ENCODE results near the gene ZNF14.
"Not testable (repeated sequence)": the region's sequence is repeated elsewhere in the genome, so short reads cannot be mapped to it uniquely, and the experiment has no call there.

ZNF14 gene

DNA sequence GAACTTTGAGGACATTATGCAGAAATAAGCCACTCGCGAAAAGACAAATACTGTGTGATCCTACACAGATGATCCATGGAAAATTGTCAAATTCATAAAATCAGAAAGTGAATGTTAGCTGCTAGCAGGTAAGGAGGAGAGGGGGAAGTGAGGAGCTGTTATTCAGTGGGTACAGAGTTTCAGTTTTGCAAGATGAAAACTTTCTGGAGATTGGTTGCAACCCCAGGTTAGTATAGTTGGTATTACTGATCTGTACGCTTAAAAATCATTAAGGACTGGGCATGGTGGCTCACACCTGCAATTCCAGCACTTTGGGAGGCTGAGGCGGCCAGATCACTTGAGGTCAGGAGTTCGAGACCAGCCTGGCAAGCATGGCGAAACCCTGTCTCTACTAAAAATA, 46.3 kb downstream of the ZNF14 start:
- DNase-seq = no peak

DNA sequence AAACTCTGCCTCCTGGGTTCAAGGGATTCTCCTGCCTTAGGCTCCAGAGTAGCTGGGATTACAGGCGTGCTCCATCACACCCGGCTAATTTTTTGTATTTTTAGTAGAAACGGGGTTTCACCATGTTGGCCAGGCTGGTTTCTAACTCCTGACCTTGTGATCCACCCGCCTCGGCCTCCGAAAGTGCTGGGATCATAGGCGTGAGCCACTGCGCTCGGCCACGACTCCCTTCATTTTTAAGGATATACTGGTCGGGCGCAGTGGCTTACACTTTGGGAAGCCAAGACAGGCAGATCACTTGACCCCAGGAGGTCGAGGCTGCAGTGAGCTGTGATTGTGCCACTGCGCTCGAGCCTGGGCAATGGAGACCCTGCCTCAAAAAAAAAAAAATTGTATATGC, 46.8 kb downstream of the ZNF14 start:
- not testable (repeated sequence) for DNase-seq

DNA sequence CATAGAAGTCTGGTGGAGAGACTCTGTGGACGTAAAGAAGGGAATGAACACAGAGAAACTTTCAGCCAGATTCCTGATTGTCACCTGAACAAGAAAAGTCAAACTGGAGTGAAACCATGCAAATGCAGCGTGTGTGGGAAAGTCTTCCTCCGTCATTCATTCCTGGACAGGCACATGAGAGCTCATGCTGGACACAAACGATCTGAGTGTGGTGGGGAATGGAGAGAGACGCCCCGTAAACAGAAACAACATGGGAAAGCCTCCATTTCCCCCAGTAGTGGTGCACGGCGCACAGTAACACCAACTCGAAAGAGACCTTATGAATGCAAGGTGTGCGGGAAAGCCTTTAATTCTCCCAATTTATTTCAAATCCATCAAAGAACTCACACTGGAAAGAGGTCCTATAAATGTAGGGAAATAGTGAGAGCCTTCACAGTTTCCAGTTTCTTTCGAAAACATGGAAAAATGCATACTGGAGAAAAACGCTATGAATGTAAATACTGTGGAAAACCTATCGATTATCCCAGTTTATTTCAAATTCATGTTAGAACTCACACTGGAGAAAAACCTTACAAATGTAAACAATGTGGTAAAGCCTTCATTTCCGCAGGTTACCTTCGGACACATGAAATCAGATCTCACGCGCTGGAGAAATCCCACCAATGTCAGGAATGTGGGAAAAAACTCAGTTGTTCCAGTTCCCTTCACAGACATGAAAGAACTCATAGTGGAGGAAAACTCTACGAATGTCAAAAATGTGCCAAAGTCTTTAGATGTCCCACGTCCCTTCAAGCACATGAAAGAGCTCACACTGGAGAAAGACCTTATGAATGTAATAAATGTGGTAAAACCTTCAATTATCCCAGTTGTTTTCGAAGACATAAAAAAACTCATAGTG, 53.5 kb downstream of the ZNF14 start:
- DNase-seq = no peak

DNA sequence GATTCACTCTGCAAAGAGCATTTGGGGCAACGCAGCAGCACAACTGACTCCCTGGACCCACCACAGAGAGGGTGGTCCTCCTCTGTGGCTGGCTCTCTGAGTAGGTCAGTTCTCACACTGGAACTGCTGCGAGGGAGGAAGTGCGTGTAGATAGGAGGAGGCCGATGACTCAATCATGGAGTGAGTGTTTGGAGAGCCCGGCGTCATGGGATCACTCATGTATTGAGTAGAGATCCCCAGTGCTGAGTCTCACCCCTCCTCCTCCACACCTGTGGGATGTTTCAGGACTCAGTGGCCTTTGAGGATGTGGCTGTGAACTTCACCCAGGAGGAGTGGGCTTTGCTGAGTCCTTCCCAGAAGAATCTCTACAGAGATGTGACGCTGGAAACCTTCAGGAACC, 55.3 kb downstream of the ZNF14 start:
- DNase-seq = no peak

DNA sequence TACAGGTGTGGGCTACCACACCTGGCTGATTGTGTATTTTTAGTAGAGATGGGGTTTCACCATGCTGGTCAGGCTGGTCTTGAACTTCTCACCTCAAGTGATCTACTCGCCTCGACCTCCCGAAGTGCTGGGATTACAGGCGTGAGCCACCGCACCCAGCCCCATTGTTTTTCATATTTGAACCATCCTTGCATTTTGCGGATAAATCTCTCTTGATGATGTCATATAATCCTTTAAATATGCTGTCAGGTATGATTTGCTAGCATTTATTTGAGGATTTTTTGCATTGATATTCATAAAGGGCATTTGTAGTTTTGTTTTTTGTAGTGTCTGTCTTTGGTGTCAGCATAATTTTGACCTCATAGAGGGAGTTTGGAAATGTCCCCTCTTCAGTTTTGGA, 58.6 kb downstream of the ZNF14 start:
- no peak for DNase-seq

DNA sequence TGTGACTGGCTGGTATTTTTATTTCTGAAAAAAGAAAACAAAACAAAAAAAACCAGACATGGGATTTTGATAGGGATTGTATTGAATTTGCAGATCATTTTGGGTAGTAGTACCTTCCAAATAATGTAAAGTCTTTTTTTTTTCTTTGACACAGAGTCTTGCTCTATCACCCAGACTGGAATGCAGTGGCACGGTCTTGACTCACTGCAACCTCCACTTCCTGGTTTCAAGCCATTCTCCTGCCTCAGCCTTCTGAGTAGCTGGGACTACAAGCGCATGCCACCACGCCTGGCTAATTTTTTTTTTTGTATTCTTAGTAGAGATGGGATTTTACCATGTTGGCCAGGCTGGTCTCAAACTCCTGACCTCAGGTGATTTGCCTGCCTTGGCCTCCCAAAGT, 60.1 kb downstream of the ZNF14 start:
- no peak for DNase-seq

DNA sequence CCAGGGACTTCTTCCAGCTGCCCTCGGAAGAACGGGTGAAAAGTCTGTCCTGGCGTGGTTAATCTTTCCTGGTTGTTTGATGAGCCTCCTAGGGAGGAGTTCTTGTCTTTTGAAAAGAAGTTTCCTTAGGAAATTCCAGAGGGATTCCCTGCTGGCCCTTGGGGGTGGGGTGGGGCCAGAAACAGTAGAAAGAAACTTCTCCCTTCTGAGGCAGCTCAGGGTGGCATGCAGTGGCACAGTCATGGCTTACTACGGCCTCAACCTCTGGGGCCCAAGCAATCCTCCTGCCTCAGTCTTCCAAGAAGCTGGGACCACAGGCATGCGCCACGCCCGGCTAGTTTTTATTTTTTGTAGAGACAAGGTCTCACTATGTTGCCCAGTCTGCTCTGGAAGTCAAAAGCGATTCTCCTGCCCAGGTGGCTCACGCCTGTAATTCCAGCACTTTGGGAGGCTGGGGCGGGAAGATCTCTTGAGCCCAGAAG, 62.8 kb downstream of the ZNF14 start:
- peak; percentile 37 for DNase-seq

DNA sequence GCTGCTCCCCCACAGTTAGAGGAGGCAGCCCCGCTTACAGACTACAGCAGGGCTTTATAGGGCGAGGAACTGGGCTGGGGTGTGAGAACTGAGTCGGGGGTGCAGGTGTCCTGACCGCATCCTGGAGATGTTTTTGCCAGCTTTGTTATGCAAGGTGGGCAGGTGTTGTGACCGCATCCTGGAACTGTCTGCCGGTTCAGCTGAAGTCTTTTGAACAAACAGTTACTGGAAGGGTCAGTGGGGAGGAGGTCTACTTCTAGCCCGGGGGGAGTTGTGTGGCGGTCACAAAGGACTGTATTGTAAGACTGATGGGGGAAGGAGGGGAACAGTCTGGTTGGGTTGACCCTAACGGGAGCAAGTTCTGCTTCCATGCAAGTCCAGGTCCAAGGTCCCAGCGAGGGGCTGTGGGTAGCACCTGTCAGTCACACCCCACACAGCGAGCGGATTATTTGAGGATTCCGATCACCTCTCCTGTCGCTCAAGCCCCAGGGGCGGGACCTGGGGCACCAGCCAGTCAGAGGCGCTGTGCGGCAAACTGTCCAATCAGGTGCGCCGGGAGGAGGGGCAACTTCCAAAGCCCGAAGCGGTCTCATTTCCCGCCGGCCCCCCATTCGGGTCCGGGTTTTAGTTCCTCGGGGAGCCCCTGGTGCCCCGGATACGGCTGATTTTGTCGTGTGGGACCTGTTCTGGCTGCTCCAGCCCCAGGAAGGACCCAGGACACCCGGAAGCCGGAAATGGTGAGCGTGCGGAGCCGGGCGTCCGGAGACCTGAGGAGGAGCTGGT, 64.5 kb downstream of the ZNF14 start, which contains the start of gene ZNF101:
Gene ZNF101 (plus strand): TSS at position 610 of the 783 bp plus-strand sequence. CDS start 125 bp downstream, at position 735.
- DNase-seq = peak; percentile 92

DNA sequence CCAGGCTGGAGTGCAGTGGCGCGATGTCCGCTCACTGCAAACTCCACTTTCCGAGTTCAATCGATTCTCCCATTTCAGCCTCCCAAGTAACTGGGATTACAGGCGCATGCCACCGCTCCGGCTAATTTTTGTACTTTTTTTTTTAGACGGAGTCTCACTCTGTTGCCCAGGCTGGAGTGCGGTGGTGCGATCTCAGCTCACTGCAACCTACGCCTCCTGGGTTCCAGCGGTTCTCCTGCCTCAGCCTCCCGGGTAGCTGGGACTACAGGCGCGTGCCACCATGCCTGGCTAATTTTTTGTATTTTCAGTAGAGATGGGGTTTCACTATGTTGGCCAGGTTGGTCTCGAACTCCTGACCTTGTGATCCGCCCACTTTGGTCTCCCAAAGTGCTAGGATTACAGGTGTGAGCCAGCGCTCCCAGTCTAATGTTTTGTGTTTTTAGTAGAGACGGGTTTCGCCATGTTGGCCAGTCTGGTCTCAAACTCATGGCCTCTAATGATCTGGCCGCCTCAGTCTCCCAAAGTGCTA, 67.4 kb downstream of the ZNF14 start:
- peak; percentile 20 for DNase-seq

DNA sequence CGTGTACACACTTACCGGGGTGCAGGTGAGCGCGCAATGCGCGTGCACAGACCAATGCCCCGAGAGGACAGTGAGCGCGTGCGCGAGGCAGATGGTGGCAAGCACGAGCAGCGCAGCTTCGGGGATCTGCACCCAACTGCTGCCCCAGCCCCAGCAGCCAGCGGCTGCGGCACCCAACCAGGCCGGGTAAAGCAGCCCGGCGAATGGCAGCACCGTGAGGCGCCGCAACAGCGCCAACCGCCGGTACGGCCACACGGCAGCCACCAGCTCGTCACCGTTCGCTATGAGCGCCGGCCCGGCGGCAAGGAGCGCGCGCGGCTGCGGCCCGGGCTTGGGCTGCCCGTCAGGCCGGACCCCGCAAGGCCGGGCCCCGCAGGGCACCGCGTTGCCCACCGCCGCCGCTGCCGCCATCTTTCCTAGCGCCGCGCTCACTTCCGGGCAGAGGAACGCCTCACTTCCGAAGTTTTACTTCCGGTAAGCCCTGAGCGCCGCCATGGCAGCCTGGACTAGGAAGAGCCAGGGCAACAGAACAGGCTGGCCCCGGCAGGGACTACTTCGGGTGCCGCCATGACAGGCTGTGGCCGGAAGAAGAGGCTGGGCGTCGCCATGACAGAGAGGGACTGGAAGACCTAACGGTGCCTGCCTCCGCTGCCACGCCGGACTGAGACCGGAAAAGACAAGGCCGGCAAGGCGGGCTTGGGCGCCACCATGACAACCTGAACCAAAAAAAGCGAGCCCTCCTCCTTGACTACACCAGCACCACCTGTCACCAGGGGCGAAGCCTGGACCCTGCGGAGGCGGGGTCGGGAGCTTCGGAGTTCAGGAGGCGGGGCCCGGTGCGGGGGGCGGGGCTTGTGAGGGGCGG, 69.4 kb downstream of the ZNF14 start, which contains the start of gene ATP13A1:
Gene ATP13A1 (minus strand): TSS at position 421 of the 865 bp plus-strand sequence. CDS start 10 bp downstream, at position 411.
- peak; percentile 97 for DNase-seq

DNA sequence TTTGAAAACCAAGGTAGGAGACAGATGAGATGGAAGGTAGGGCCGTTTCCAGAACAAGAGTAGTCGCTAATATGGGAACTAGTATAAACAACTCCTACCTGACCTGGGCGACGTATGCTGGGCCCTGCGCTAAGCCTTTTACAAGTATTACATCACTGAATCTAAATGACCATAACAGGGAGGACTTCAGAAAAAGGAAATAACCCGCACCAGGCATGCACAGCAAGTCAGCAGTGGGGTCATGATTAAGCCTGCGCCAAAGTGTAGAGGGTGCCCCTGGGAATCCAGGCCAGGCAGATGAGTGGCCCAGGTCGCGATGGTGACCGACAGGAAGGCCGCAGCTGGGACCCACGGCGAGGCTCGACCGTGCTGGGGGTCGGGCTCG, 70.0 kb downstream of the ZNF14 start:
- no peak for DNase-seq

DNA sequence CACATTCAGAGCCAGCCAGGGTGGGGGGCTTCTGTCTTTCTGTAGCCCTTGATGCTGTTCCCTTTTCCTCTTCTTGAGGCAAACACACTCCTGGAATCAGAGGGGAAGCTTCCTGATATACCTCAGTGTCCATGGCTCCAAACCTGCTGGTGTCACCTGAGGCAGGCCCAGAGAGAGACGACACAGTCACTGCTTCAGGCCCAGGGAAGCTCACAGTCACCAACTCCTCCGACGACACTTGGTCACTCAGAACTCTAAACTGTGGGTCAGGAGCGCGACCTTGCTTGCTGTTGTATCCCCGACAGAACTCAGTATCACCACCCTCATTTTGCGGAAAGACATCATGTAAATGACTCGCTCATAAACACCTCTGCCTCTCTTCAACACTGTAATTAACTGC, 70.6 kb downstream of the ZNF14 start:
- DNase-seq = no peak

DNA sequence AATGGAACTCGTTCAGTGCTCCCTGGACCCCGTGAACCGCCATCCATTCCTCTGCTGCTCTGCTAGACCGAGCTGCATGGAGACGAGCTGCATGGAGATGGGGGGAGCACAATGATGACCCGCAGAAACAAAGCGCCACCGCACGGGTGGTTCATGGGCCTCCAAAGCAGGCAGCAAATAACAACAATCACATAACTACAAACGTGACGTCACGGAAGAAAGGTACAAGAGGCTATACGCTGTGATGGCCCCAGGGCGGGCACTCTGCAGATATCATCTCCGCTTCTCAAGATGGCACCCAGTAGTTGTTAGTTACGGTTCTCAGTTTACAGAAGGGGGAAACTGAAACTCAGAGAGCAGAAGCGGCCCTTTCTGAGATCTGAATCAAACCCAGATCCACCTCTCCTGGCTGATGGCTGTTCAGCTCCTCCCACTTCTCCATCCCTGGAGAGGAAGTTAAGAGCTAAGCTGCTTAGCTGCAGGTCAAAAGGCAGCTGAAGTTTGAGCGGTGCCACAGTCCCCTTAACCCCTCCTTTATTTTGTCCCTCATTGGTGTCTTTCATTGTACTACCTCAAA, 71.1 kb downstream of the ZNF14 start:
- DNase-seq = no peak

DNA sequence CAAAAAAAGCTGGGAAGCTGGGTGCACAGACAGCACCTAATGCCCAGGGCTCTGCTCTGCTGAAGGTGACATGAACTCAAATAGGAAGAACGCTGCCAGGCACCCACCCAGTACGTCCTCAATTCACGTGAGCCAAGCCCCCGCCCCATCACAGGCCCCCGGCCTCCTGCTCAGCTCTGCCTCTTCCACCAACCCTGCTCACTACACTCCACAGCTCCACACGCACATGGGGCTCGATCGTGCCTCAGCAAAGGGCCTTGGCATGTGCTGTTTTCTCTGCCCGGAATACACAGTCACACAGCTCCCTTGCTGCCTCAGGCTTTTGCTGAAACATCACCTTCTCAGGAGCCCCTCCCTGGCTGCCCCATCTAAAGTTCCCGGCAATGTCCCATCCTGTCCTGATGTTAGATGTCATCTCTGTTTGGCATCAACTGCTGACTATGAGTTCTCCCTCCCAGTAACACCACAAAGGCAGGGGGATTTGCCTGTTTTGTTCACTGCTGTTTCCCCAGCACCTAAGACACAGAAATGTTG, 71.7 kb downstream of the ZNF14 start:
- no peak for DNase-seq

Data from right forelimb (tissue), 1 donor.